Muscle of arm (tissue), 12 donors: Measurements from ENCODE around the gene HMCN2. TPM values are rescaled to one million over a fixed set of nuclear protein-coding genes. Genes with fewer than 3 reads are reported as not detected.

Source experiments
- DNase-seq: peaks from one replicate; pipeline ENCODE4 v3.0.0-alpha.2; 2013
- polyA plus RNA-seq, 12 donors: library from polyadenylated mRNA; unstranded; fragments of 120-200 nt; gene quantifications; one replicate each; pipeline ENCODE4 v1.2.1, GENCODE V29; 2013; ENCODE audit not compliant: insufficient read length in 12 of 12

HMCN2 gene
- polyA plus RNA-seq, 12 donors = 4.8 to 19.1 (median 8.6) TPM; not detected in 1

DNA sequence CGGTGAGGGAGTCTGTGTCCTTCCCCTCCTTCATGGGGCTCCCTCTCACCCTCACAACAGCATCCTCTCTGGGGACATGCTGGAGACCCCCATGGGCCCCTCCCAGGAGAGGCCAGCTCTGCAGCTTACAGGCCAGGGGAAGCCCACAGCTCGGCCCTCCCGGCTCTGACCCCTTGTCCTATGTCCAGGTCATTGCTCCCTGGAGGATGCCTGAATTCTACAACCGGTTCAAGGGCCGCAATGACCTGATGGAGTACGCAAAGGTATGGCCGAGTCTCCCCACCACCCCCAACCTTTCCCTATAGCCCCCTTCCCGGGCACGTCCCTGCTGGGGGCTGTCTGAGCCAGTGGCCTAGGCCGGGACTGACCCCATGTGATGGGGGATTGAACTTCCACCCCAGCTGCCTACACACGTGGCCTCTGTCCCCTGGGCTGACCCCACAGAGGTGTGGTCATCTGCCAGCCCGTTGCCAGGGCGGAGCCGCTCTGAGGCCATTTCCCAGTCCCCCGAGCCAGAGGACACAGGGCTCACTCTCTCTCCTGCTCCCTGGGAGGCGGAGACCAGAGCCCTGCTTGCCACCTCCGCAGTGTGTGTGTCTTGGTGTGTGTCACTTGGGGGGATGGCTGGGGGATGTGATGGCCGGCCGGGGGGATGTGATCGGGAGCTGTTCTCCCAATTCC is 201.1 kb downstream of the HMCN2 start:
- no peak for DNase-seq

DNA sequence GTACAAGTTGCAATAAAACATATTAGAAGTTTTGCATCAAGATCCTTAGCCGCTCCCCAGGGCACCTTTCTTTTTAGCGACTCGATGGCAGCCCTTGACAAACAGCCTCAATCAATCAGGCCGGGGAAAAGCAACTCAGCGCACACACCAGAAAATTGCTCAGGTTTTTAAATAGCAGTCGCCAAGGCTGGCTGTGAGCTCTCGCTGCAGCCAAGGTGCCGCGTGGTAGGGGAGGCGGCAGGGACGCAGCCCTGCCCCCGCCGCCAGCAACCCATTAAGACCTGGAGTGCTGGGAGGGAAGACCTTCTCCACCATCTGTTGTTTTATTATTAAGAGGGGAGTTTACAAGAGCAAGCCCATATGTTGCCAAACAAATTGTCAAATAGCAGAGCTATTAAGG is 201.8 kb downstream of the HMCN2 start:
- DNase-seq = no peak

DNA sequence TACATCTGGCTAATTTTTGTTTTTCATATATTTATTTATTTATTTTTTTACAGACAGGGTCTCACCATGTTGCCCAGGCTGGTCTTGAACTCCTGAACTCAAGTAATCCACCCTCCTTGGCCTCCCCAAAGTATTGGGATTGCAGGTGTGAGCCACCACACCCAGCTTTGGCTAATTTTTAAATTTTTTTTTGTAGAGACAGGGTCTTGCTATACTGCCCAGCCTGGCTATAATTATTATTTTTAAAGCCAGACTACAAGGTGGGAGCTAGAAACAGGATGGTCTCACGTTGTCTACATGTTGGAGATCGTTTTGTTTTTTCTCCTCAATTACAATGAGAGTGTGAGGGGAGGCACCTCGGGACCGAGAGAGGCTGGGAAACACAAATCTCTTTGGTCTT is 203.0 kb downstream of the HMCN2 start:
- no peak for DNase-seq

DNA sequence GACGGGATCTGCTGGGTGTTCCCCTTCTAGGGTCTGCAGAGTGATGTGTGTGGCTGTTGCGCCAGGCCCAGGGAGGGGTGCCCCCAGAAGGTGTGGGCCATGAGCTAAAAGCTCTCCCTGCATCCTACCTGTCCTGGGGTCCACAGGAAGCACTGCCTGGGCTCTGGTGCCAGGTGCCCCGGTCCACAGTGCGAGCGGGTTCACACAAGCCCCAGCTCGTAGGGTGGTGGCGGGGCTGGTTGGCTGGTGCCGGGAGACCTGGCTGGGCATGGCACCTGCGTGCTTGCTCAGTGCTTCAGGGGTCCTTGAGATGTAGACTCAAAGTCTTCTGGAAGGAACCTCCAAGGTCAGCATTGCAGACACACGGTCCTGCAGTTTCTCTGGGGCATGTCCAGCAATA is 204.7 kb downstream of the HMCN2 start:
- no peak for DNase-seq

DNA sequence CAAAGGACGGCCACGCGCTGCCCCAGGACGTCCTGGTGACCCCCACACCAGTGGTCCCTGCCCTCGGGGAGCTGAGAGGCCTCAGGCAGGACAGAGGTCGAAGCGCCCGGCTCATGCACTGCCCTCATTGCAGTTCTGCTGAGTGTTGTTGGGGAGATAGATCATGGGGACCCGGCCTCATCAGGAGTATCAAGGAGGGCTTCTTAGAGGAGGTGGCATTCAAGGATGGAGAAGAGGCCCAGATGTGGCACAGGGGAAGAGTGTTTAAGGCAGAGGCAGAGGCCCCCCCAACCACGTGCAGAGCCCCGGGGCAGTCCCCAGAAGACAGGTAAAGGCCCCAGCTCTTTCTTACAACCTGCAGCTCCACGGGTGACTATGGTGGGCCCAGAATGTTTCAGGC is 205.4 kb downstream of the HMCN2 start:
- no peak for DNase-seq

DNA sequence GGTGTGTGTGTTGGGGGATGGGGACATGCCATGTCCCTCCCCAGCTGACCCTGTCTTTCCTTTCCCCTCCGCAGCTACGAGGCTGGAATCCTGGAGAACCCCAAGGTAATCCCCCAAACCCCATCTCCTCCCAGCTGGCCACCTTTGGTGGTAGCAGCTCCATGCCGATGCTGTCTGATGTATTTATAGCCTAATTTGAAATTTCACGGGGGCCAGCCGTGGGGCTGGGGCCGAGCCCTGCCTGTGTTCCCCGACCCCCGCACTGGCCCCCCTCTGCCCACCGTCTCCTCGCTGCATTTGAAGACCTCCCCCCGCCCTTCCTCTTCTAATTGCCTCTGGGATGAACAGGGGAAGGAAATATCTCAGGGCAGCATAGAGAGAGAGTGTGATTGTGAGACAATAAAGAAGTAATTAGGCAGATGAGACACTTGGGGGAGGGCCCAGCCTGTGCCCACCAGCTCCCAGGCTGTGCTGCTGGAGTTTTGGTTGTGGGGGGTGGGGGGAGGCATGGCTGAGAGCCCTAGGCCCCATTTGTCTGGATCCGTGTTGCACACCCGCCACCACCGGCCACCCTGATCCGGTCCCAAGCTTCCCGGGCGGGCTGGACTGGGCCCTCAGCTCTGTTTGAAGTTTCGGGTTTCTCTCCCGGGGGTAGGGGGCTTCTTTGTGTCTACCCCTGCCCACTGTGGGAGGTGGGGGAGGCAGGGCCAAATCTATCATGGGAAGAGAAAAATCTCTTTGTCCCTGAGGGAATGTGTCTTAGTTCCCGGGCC is 206.0 kb downstream of the HMCN2 start:
- no peak for DNase-seq

DNA sequence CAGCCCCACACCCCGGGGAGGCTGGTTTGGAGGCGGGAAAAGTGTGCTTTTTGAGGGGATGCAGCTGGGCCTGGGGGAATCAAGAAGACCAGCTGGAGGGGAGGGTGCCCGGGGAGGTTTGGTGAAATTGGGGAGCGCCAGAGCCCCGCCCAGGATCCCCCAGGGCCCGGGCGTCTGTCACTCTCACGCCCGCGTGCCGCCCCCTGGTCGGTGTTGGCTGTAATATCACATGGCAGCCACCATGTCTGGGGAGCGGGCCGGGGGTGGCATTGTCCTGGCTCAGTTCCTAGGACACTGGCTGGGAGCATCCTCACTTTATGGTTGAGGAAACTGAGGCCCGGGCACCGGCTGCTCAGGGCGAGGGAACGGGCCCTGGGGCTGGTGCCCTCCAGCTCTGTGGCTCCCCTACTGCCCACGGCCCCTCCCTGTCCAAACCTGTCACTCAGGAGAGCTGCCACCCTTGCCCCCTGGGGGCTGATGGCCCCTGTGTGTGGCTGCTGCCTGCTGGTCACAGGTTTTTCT is 206.7 kb downstream of the HMCN2 start:
- DNase-seq = no peak

DNA sequence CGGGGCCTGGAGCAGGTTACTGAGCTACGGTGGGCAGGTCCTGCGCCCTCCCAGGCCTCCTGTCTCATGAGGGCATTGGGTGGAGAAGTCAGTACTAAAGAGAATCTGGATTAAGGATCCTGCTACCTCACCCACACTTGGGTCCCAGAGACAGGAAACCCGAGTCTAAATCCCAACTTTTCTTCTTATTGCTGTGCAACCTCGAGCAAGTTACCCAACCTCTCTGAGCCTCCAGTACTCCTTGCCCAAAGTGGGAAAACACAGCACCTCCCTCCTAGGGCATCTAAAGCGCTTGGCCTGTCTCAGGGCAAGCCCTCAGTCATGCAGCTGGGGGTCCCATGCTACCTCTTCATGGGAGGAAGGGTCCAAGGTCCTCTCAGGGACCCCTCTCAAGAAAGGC is 207.4 kb downstream of the HMCN2 start:
- DNase-seq = no peak

DNA sequence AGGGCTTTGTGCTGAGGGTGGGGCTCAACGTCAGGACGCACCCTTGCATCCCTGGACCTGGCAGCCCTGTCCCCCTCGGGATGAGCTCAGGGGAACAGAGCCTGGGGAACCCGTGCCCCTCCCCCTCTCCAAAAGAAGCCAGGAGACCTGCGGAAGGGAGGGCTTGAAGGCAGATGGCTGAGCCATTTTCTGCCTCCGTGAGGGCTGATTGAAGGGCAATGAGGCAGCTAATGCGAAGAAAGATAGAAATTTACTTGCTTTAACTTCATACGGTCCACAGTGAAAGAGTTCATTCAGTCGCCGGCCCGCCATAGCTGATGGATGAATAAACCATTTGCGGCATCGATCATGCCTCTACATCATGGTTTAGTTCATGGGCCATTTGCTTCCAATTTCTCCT is 208.0 kb downstream of the HMCN2 start:
- DNase-seq = no peak

DNA sequence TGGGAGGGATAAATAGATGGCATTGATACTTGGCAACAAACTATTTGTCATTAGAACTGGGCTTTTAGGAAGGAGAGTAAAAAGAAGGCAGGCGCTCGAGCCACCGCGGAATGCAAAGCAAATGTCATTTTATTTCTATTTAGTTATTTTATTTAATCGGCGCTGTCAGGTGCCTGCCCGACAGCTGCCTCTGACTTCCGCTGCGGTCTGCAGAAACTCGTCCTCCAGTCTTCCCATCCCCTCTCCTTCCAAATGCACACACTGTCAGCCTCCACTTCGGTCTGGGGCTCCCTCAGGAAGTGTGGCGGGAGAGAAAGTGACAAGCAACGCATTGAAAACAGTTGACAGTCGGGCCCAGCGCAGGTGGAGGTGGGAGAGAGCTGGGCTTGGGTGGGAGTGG is 208.5 kb downstream of the HMCN2 start:
- no peak for DNase-seq

DNA sequence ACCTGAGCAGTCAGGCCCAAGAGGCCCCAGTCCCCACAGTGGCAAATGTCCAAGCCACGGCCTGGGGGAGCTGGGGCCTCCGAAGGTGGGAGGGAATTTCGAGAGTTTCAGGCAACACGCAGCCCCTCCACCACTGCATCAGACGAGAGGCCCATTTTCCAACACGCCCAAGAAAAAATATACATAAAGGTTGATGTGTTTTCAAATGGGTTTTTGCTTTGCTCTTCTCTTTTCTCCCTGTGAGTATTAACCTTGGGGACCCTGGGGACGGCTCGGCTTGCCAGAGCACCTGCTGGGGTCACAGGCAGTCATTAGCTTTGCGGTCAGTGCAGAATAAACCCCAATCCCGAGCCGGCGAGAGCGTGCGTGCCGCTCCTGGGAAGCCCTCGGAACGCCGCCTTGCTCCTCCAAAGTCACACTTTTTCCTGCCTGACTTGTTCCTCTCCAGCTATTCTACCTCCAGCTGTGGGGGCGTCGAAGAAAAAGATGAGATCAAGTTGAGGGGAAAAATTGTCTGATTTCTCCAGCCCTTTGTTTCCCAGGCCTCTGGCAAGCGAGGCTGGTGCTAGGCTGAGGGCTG is 210.7 kb downstream of the HMCN2 start:
- no peak for DNase-seq

DNA sequence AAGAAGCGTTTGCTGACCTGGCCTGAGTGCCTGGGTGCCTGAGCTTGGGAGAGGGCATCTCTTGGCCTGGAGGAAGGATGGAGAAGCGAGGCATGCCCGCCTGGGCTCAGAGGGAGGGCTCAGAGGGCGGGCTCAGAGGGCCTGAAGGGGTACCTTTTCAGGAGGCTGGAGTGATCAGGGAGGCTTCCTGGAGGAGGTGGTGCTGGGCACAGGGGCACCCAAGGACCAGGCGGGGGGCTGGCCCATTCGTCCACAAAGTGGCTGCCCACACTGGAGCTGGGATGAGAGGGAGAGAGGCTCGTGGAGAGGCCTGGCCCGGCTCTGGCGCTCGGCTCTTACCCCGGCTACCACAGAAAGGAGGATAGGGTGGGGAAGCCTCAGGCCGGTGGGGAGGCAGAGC is 212.0 kb downstream of the HMCN2 start:
- no peak for DNase-seq

DNA sequence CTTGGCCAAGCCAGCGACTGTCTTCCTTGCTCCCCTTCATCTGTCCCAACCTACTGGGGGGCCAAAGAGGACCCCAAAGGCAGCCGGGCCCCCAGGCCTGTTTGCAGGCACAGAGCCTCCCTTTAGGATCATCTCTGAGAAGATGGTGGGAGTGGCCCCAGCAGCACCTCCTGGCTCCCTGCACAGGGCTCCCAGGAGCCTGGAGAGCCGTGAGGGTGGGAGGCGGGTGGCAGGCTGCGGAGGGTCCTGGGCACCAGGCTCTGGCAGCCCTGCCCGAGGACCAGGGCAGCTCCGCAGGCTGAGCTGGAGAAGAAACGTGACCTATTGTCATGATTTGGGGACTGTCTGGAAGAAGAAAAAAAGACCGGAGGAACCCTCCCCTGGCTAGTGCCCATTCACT is 212.6 kb downstream of the HMCN2 start:
- no peak for DNase-seq

DNA sequence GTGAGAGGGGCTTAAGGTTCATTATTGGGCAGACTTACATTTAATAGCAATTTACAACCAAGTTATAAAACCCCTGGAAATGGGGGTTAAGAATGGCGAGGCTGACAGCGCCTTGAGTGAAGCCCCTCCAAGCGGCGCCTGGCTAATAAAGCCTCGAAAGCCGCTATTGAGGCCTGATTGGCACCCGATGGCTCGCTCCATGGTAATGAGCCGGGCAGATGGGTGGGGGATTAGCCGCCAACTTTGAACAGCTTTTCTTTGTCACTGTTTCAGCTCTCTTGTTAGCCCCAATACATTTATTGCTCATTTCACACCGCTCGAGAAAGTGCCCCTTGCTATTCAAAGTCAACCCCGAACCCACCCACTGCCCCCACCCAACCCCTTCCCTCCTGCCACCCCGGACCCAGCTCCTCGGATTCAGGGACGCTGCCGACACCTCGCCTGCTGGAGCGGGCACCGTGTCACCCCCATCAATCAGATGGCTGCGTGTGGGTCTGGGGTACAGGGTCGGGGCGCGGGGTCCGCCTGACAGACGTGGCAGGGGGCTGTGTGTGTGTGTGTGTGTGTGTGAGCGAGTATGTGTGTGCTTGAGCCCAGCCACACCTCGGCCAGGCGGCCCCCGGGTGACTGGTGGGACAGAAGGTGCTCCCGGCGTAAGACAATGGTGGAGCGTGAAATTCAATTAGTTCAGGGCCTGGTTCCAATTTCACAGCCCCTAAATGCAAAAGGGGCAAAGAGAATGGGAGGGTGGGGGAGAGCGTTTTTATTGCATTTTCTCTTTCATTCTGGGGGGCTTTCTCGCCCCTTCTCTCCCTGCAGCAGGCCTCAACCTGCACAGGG is 213.4 kb downstream of the HMCN2 start:
- no peak for DNase-seq

DNA sequence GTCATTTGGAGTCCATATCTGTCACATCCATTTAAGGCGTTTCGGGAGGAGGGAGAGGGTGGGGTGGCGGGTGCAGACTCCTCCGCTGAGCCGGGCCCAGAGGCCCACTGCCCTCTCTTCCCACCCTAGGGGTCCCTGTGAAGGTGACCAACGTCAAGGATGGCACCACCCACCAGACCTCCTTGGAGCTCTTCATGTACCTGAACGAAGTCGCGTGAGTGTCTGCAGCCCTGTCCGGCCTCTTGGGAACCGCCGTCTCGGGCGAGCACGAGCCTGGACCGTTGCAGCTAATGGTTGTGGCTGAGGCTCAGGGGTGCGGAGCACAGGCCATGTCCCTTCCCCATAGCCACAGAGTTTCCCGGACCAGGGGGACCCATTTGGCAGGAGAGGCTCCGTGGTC is 214.0 kb downstream of the HMCN2 start:
- DNase-seq = no peak

DNA sequence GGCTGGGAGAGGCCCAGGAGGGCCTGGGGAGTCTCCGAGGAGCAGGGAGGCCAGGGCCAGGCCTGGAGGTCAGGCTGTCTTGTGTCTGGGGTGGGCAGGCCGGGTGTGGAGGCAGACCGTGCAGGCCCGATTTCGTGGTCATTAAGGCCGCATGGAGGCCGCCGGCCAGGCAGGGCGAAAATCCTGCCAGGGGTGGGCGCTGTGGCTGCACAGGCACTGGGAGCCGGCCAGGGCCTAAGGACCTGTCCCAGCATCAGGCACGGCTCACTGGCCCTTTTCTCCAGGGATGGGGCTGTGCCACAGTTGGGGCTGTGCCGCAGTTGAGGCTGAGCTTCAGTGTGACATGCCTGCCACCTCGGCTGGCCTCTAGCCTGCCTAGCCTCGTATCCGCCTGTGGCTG is 215.1 kb downstream of the HMCN2 start:
- DNase-seq = no peak

DNA sequence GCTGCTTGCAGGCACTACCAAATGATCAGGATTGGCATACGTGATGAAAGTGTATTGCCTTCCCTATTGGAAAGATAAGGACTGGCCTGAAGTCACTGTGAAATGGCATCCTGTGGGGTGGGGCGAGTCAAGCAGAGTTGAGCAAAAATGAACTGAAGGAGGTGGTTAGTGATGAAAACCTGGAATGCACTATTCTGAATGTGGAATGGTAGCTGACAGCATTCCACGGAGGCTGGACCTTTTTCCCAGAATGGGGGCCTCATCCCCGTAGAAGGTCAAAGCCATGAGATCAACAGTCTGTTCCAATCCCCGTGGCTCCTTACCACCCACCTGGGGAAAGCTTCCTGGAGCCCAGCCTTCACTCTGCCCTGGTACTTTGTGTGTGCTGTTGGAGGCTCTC is 216.9 kb downstream of the HMCN2 start:
- DNase-seq = no peak

DNA sequence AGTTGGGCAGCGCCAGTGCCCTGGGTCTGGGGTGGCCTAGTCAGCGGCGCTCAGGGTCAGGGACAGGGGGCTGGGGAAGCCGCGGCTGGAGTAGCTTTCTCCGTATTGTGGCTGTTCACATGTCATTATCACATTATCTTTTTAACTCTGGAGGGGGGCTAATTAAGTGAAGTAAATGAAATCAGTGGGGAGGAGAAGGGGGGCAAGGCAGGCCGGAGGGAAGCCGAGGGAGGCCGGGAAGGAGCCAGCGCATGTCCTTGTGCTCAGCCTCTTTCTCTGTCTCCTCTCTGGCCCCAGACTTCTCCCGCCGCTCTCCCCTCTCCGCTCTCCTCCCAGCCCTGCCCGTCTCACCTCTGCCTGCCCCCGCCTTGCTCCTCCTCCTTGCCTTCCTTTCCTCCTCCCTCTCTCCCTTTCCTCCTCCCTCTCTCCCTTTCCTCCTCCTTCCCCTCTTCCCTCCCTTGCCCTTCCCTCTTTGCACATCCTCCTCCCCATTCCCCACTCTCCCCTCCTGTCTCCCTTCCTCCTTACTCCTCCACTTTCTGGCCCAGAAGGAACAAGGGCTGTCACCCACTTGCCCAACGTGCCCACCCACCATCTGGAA is 217.9 kb downstream of the HMCN2 start:
- DNase-seq = no peak
